Naive thymus-derived CD4-positive, alpha-beta T cell (primary cell): ENCODE measurements around the gene FIBIN. TPM values are rescaled to one million over a fixed set of nuclear protein-coding genes. Genes with fewer than 3 reads are reported as not detected.
"Not testable (repeated sequence)": the region's sequence is repeated elsewhere in the genome, so short reads cannot be mapped to it uniquely, and the experiment has no call there.

Source experiments
- ATAC-seq: fragments of 150-1000 bp; cut with Tn5 transposase; 2 replicates; pipeline ENCODE4 v1.10.0; 2021; ENCODE audit warnings: mild to moderate bottlenecking, moderate library complexity
- CTCF ChIA-PET: fragments of 350-600 bp; sonication (Branson Sonifier 250); formaldehyde crosslinking; loops from one replicate; lab custom pipeline; 2021; ENCODE audit warnings: antibody characterized with exemption; lab: Charles Lee
- POLR2A ChIA-PET: fragments of 350-600 bp; sonication (Branson Sonifier 250); formaldehyde crosslinking; loops from one replicate; lab custom pipeline; 2021; ENCODE audit warnings: antibody characterized with exemption, inconsistent platforms; lab: Charles Lee
- DNase-seq, 9 donors: peaks; one replicate each; pipeline versions ENCODE4 v3.0.0 to v3.0.0-alpha.2; 2020 to 2022; ENCODE audit warnings: mixed read lengths in 1 of 9
- H3K27ac ChIP-seq: one replicate; pipeline ENCODE4 v1.7.0; 2013; ENCODE audit warnings: mild to moderate bottlenecking, low read depth, low read length, moderate library complexity
- H3K27me3 ChIP-seq, 2 donors: one replicate each; pipeline ENCODE4 v1.7.0; 2013; ENCODE audit warnings: low read length in 2 of 2, mild to moderate bottlenecking in 2 of 2, moderate library complexity in 2 of 2; ENCODE audit not compliant: control insufficient read depth in 2 of 2, insufficient read depth in 2 of 2
- H3K36me3 ChIP-seq, 3 experiments: 1 replicate in 2 of 3; 2 replicates in 1 of 3; pipeline ENCODE4 v1.7.0; 2013; ENCODE audit warnings: low read length in 3 of 3, mild to moderate bottlenecking in 3 of 3, moderate library complexity in 1 of 3; ENCODE audit not compliant: insufficient read depth in 3 of 3, control insufficient read depth in 2 of 3
- H3K4me1 ChIP-seq, 2 donors: one replicate each; pipeline ENCODE4 v1.7.0; 2013; ENCODE audit warnings: low read length in 2 of 2, mild to moderate bottlenecking in 2 of 2, moderate library complexity in 1 of 2; ENCODE audit not compliant: control insufficient read depth in 2 of 2, insufficient read depth in 2 of 2
- H3K4me3 ChIP-seq: 2 replicates; pipeline ENCODE4 v1.7.0; 2013; ENCODE audit warnings: mild to moderate bottlenecking, low read length
- H3K9me3 ChIP-seq, 3 experiments: 1 replicate in 2 of 3; 2 replicates in 1 of 3; pipeline ENCODE4 v1.7.0; 2013; ENCODE audit warnings: low read length in 3 of 3; ENCODE audit not compliant: control insufficient read depth in 2 of 3
- H3K27ac Mint-ChIP-seq, 9 donors: one replicate each; pipeline ENCODE4 v1.8.0; 2020 to 2022; ENCODE audit warnings: mixed read lengths in 9 of 9, mild to moderate bottlenecking in 8 of 9, moderate library complexity in 5 of 9, inconsistent platforms in 2 of 9
- H3K27me3 Mint-ChIP-seq, 5 donors: one replicate each; pipeline ENCODE4 v1.8.0; 2021 to 2022; ENCODE audit warnings: mixed read lengths in 5 of 5, mild to moderate bottlenecking in 1 of 5
- H3K36me3 Mint-ChIP-seq, 5 donors: one replicate each; pipeline ENCODE4 v1.8.0; 2020 to 2022; ENCODE audit warnings: mixed read lengths in 5 of 5, mild to moderate bottlenecking in 3 of 5, inconsistent platforms in 1 of 5
- H3K4me1 Mint-ChIP-seq, 7 donors: one replicate each; pipeline ENCODE4 v1.8.0; 2020 to 2022; ENCODE audit warnings: mixed read lengths in 7 of 7, mild to moderate bottlenecking in 3 of 7, inconsistent platforms in 1 of 7
- H3K4me3 Mint-ChIP-seq, 10 donors: one replicate each; pipeline ENCODE4 v1.8.0; 2020 to 2022; ENCODE audit warnings: mild to moderate bottlenecking in 10 of 10, mixed read lengths in 10 of 10, moderate library complexity in 6 of 10, inconsistent platforms in 2 of 10
- H3K9me3 Mint-ChIP-seq, 11 donors: one replicate each; pipeline ENCODE4 v1.8.0; 2020 to 2022; ENCODE audit warnings: mixed read lengths in 11 of 11, mild to moderate bottlenecking in 4 of 11, inconsistent platforms in 1 of 11, moderate library complexity in 1 of 11
- intact Hi-C, 2 donors: fragments of 100-400 bp; cut with micrococcal nuclease; formaldehyde crosslinking; loops; one replicate each; pipeline ENCODE4 v1.15.1; 2023
- polyA plus RNA-seq, 2 donors: library from polyadenylated mRNA; unstranded; fragments of 300-500 nt; fragmentation: Illumina TruSeq; gene quantifications; one replicate each; pipeline ENCODE4 v1.2.3, GENCODE V29; 2021
- total RNA-seq, 6 experiments: library from RNA in 5 of 6; stranded (reverse) in 5 of 6; gene quantifications; 1 replicate in 5 of 6; 2 replicates in 1 of 6; pipeline ENCODE4 v1.2.3 and lab custom pipeline; 2021 to 2026

FIBIN gene
- total and polyA plus RNA-seq, 7 experiments from 2014 or later: not detected

- H3K4me3 ChIP-seq: no peak overlapping the region
- intact Hi-C loops: no loop called here
These were observed 33.6 kb upstream of the FIBIN start for GRCh38 chr11:26960281-26960680.

GRCh38 chr11:26963764-26964163 lies 30.1 kb upstream of the FIBIN start:
- ChIA-PET CTCF (no interaction called here), POLR2A (no interaction called here)
- no peak for DNase-seq
- no peaks in the 10 kb centered on the region for H3K36me3 Mint-ChIP-seq
- Histone ChIP-seq H3K4me3 (no peak overlapping the region), H3K9me3 (no peaks in the 10 kb centered on the region), H3K27me3 (no peaks in the 10 kb centered on the region), H3K27ac (no peak overlapping the region), H3K4me1 (no peaks in the 10 kb centered on the region), H3K36me3 (no peaks in the 10 kb centered on the region)
- no peak for ATAC-seq
- H3K4me1 Mint-ChIP-seq: no peaks in the 10 kb centered on the region
- no peak overlapping the region for H3K4me3 Mint-ChIP-seq
- H3K27me3 Mint-ChIP-seq: no peaks in the 10 kb centered on the region
- intact Hi-C loops: no loop called here
- no peak overlapping the region for H3K27ac Mint-ChIP-seq
- peaks cover 0 to 12% (median 0%) of the 10 kb centered on the region in 11 donors for H3K9me3 Mint-ChIP-seq

More at GRCh38 chr11:26960281-26960680, 33.6 kb upstream of the FIBIN start:
- no peak overlapping the region for H3K4me3 Mint-ChIP-seq
- Histone ChIP-seq H3K9me3 (no peaks in the 10 kb centered on the region), H3K4me1 (no peaks in the 10 kb centered on the region), H3K36me3 (no peaks in the 10 kb centered on the region), H3K27ac (no peak overlapping the region), H3K27me3 (no peaks in the 10 kb centered on the region)
- H3K4me1 Mint-ChIP-seq: no peaks in the 10 kb centered on the region
- H3K27me3 Mint-ChIP-seq: no peaks in the 10 kb centered on the region
- ChIA-PET POLR2A (no interaction called here), CTCF (no interaction called here)
- peaks cover 0 to 12% (median 2%) of the 10 kb centered on the region in 11 donors for H3K9me3 Mint-ChIP-seq
- DNase-seq: no peak
- H3K36me3 Mint-ChIP-seq: no peaks in the 10 kb centered on the region
- ATAC-seq: no peak
- no peak overlapping the region for H3K27ac Mint-ChIP-seq

- no peaks in the 10 kb centered on the region for H3K36me3 ChIP-seq
- Mint-ChIP-seq H3K4me1 (no peaks in the 10 kb centered on the region), H3K9me3 (peaks cover 0 to 12% (median 0%) of the 10 kb centered on the region in 11 donors), H3K27ac (no peak overlapping the region), H3K36me3 (no peaks in the 10 kb centered on the region), H3K27me3 (no peaks in the 10 kb centered on the region), H3K4me3 (no peak overlapping the region)
- ChIA-PET CTCF (no interaction called here), POLR2A (no interaction called here)
- intact Hi-C loops: no loop called here
- no peaks in the 10 kb centered on the region for H3K9me3 ChIP-seq
- H3K27ac ChIP-seq: no peak overlapping the region
- H3K27me3 ChIP-seq: no peaks in the 10 kb centered on the region
- no peak overlapping the region for H3K4me3 ChIP-seq
- ATAC-seq: no peak
- no peak for DNase-seq
- no peaks in the 10 kb centered on the region for H3K4me1 ChIP-seq
These were observed 29.6 kb upstream of the FIBIN start for GRCh38 chr11:26964339-26964738.

- H3K4me1 ChIP-seq, H3K27me3 ChIP-seq, ATAC-seq, H3K27me3 Mint-ChIP-seq, H3K4me1 Mint-ChIP-seq, H3K27ac ChIP-seq, H3K36me3 ChIP-seq, H3K36me3 Mint-ChIP-seq, H3K9me3 ChIP-seq, H3K27ac Mint-ChIP-seq, DNase-seq, POLR2A ChIA-PET, intact Hi-C loops, H3K4me3 ChIP-seq, H3K4me3 Mint-ChIP-seq, CTCF ChIA-PET: not testable (repeated sequence)
- H3K9me3 Mint-ChIP-seq: peaks cover 0 to 12% (median 0%) of the 10 kb centered on the region in 11 donors
These were observed 28.9 kb upstream of the FIBIN start for GRCh38 chr11:26964847-26965485.

- Mint-ChIP-seq H3K27me3 (no peaks in the 10 kb centered on the region), H3K36me3 (no peaks in the 10 kb centered on the region), H3K4me3 (no peak overlapping the region), H3K9me3 (peaks cover 0 to 9% (median 2%) of the 10 kb centered on the region in 11 donors), H3K27ac (no peak overlapping the region), H3K4me1 (no peaks in the 10 kb centered on the region)
- Histone ChIP-seq H3K4me3 (no peak overlapping the region), H3K36me3 (no peaks in the 10 kb centered on the region), H3K27me3 (no peaks in the 10 kb centered on the region), H3K27ac (no peak overlapping the region), H3K4me1 (no peaks in the 10 kb centered on the region), H3K9me3 (no peaks in the 10 kb centered on the region)
- no peak for DNase-seq
- intact Hi-C loops: no loop called here
- no peak for ATAC-seq
- ChIA-PET CTCF (no interaction called here), POLR2A (no interaction called here)
These were observed 22.0 kb upstream of the FIBIN start for GRCh38 chr11:26971961-26972360.

GRCh38 chr11:26974069-26974783 lies 19.7 kb upstream of the FIBIN start:
- H3K4me3 Mint-ChIP-seq: no peak overlapping the region
- H3K4me3 ChIP-seq: no peak overlapping the region
- no peaks in the 10 kb centered on the region for H3K36me3 Mint-ChIP-seq
- H3K27ac Mint-ChIP-seq: no peak overlapping the region
- no peak for ATAC-seq
- H3K4me1 Mint-ChIP-seq: no peaks in the 10 kb centered on the region
- no peak overlapping the region for H3K27ac ChIP-seq
- H3K27me3 ChIP-seq: no peaks in the 10 kb centered on the region
- peaks cover 0 to 14% (median 5%) of the 10 kb centered on the region in 11 donors for H3K9me3 Mint-ChIP-seq
- intact Hi-C loops: no loop called here
- ChIA-PET CTCF (no interaction called here), POLR2A (no interaction called here)
- DNase-seq: no peak
- no peaks in the 10 kb centered on the region for H3K36me3 ChIP-seq
- H3K9me3 ChIP-seq: no peaks in the 10 kb centered on the region
- no peaks in the 10 kb centered on the region for H3K27me3 Mint-ChIP-seq
- no peaks in the 10 kb centered on the region for H3K4me1 ChIP-seq

GRCh38 chr11:26974996-26975395 lies 18.9 kb upstream of the FIBIN start:
- Mint-ChIP-seq H3K9me3 (peaks cover 0 to 21% (median 10%) of the 10 kb centered on the region in 11 donors), H3K36me3 (no peaks in the 10 kb centered on the region), H3K27ac (no peak overlapping the region), H3K4me3 (no peak overlapping the region), H3K4me1 (no peaks in the 10 kb centered on the region), H3K27me3 (no peaks in the 10 kb centered on the region)
- POLR2A ChIA-PET: no interaction called here
- Histone ChIP-seq H3K36me3 (no peaks in the 10 kb centered on the region), H3K9me3 (no peaks in the 10 kb centered on the region), H3K27me3 (no peaks in the 10 kb centered on the region), H3K4me1 (no peaks in the 10 kb centered on the region), H3K4me3 (no peak overlapping the region), H3K27ac (no peak overlapping the region)
- intact Hi-C loops: no loop called here
- CTCF ChIA-PET: no interaction called here
- ATAC-seq (no peak), DNase-seq (no peak)
